HepG2 (cell line): ENCODE measurements around the gene LSM12. TPM values are rescaled to one million over a fixed set of nuclear protein-coding genes. Genes with fewer than 3 reads are reported as not detected.

ENCODE experiments used
- CREBL2 ChIP-seq: sonication (generic); formaldehyde crosslinking; IDR thresholded peaks from 2 replicates; pipeline ENCODE4 v1.8.1; 2023; ENCODE audit warnings: missing genetic modification reagents, mild to moderate bottlenecking, borderline replicate concordance
- ETV6 ChIP-seq: sonication (generic); formaldehyde crosslinking; conservative IDR thresholded peaks from 2 replicates; pipeline ENCODE4 v1.4.0; 2020; ENCODE audit warnings: missing genetic modification reagents
- FOXO1 ChIP-seq: sonication (generic); formaldehyde crosslinking; IDR thresholded peaks from 2 replicates; pipeline ENCODE4 v1.4.0; 2020; ENCODE audit warnings: missing genetic modification reagents
- HCFC1 ChIP-seq: fragments of 150-350 bp; IDR thresholded peaks from 2 replicates; pipeline ENCODE4 v1.6.1; 2014; ENCODE audit warnings: low read depth, low read length
- HNRNPK ChIP-seq: fragments of 200-400 bp; formaldehyde crosslinking; IDR thresholded peaks from 2 replicates; pipeline ENCODE4 v1.6.1; 2018; ENCODE audit warnings: low read length, low read depth, moderate library complexity, mild to moderate bottlenecking; ENCODE audit not compliant: poor library complexity, severe bottlenecking
- HOXA3 ChIP-seq: sonication (generic); formaldehyde crosslinking; IDR thresholded peaks from 2 replicates; pipeline ENCODE4 v1.5.0; 2020; ENCODE audit warnings: missing genetic modification reagents
- KMT2B ChIP-seq: IDR thresholded peaks from 2 replicates; pipeline ENCODE4 v1.6.1; 2016; ENCODE audit warnings: missing genetic modification reagents, missing compliant biosample characterization
- MLLT10 ChIP-seq: sonication (generic); formaldehyde crosslinking; IDR thresholded peaks from 2 replicates; pipeline ENCODE4 v1.4.0; 2020; ENCODE audit warnings: missing genetic modification reagents
- MXD4 ChIP-seq: IDR thresholded peaks from 2 replicates; pipeline ENCODE4 v1.6.1; 2016; ENCODE audit warnings: mild to moderate bottlenecking, missing biosample characterization, missing genetic modification reagents
- NKX3-1 ChIP-seq: sonication (generic); formaldehyde crosslinking; IDR thresholded peaks from 2 replicates; pipeline ENCODE4 v1.5.0; 2020; ENCODE audit warnings: missing genetic modification reagents
- PAXIP1 ChIP-seq: sonication (generic); formaldehyde crosslinking; conservative IDR thresholded peaks from 2 replicates; pipeline ENCODE4 v1.4.0; 2020; ENCODE audit warnings: mild to moderate bottlenecking, missing genetic modification reagents, moderate library complexity
- PLRG1 ChIP-seq: fragments of 450-650 bp; conservative IDR thresholded peaks from 2 replicates; pipeline ENCODE4 v1.6.1; 2016
- TCF12 ChIP-seq, 2 experiments: fragments of 450-650 bp in 1 of 2; sonication (generic) in 1 of 2; formaldehyde crosslinking in 1 of 2; IDR thresholded peaks; 2 replicates each; pipeline versions ENCODE4 v1.6.1 to v1.8.0; 2017 to 2022; ENCODE audit warnings: antibody characterized with exemption in 1 of 2, mild to moderate bottlenecking in 1 of 2, missing genetic modification reagents in 1 of 2, moderate library complexity in 1 of 2
- TGIF2 ChIP-seq: IDR thresholded peaks from 2 replicates; pipeline ENCODE4 v1.6.1; 2016; ENCODE audit warnings: control low read depth, missing compliant biosample characterization
- ZNF407 ChIP-seq: sonication (generic); formaldehyde crosslinking; IDR thresholded peaks from one replicate; pipeline ENCODE4 v1.5.1; 2020; ENCODE audit warnings: mild to moderate bottlenecking, missing genetic modification reagents; ENCODE audit errors: not compliant biosample characterization
- ZNF563 ChIP-seq: sonication (generic); formaldehyde crosslinking; IDR thresholded peaks from 2 replicates; pipeline ENCODE4 v1.8.0; 2022; ENCODE audit warnings: mild to moderate bottlenecking, moderate library complexity, missing genetic modification reagents
- ZNF7 ChIP-seq: IDR thresholded peaks from 2 replicates; pipeline ENCODE4 v1.6.1; 2016; ENCODE audit warnings: missing biosample characterization, missing genetic modification reagents
- ZNF747 ChIP-seq: sonication (generic); formaldehyde crosslinking; IDR thresholded peaks from 2 replicates; pipeline ENCODE4 v1.8.1; 2023; ENCODE audit warnings: missing genetic modification reagents, mild to moderate bottlenecking, borderline replicate concordance
- polyA plus RNA-seq, 8 experiments: library from polyadenylated mRNA; depleted of rRNA in 3 of 8; stranded (reverse) in 7 of 8; unstranded in 1 of 8; fragments of >200 nt; fragmentation: Illumina TruSeq in 4 of 8; extraction: Trizol in 4 of 8; gene quantifications; 2 replicates each; pipeline versions ENCODE4 v1.2.1 to v1.2.3, GENCODE V29; 2011 to 2016; ENCODE audit warnings: low read depth in 4 of 8, missing spikeins in 1 of 8, mixed read lengths in 1 of 8; ENCODE audit not compliant: insufficient read depth in 1 of 8
- total RNA-seq, 5 experiments: library from RNA; depleted of rRNA; stranded (reverse); fragments of >200 nt; fragmentation: Illumina TruSeq; extraction: Trizol; gene quantifications; 2 replicates each; pipeline ENCODE4 v1.2.3, GENCODE V29; 2016; ENCODE audit warnings: low read depth in 1 of 5

The LSM12 gene
- total and polyA plus RNA-seq, 2 of the 13 experiments (the other 11 are each of a cell fraction or from before 2014, with no cell fraction given), result 52.8 to 55.7 TPM

- peak; percentile 100 for TF ChIP-seq PAXIP1
- TF ChIP-seq HOXA3 (CRISPR knock-in tag), result peak; percentile 91
- no peak for TF ChIP-seq MLLT10 (CRISPR knock-in tag)
- TF ChIP-seq NKX3-1, result no peak
- TF ChIP-seq CREBL2 (CRISPR knock-in tag), result no peak; the same call in 1 of the 2 replicates
- TF ChIP-seq ZNF747, result peak; percentile 100
- peak; percentile 41; the same call in 1 of the 2 replicates for TF ChIP-seq HCFC1
- TF ChIP-seq MXD4 (CRISPR knock-in tag), result peak; percentile 94
- peak; percentile 72 for TF ChIP-seq HNRNPK
- peak; percentile 95 for TF ChIP-seq ETV6 (CRISPR knock-in tag)
- TF ChIP-seq PLRG1, result no peak
- peak; percentile 90 for TF ChIP-seq ZNF563 (CRISPR knock-in tag)
- TF ChIP-seq ZNF407 (CRISPR knock-in tag), result no peak
- peak; percentile 90 for TF ChIP-seq FOXO1 (CRISPR knock-in tag)
- peak; percentile 71; the same call in 1 of the 2 replicates for TF ChIP-seq KMT2B
- peak; percentile 98 for TF ChIP-seq TGIF2 (CRISPR knock-in tag)
- no peak for TF ChIP-seq ZNF7 (CRISPR knock-in tag)
- TF ChIP-seq TCF12 (IDR thresholded peaks at IDR 0.05), result no peak
- TF ChIP-seq TCF12 (CRISPR knock-in tag; IDR thresholded peaks at IDR 0.05), result peak; percentile 99
Observed at GRCh38 chr17:44110823-44111633, 44.6 kb upstream of the LSM12 start (continued).
